ENCODE data around the gene SCARF2.
A peak's percentile ranks its signal among the peaks of the same experiment; 100 is the strongest.
"Not testable (repeated sequence)": the region's sequence is repeated elsewhere in the genome, so short reads cannot be mapped to it uniquely, and the experiment has no call there.

The SCARF2 gene

GRCh38 chr22:20427104-20427944 lies 10.3 kb downstream of the SCARF2 start:
- DNase-seq = no peak

GRCh38 chr22:20426259-20426615 lies 11.4 kb downstream of the SCARF2 start:
- DNase-seq = no peak

- DNase-seq = no peak
Observed at GRCh38 chr22:20425566-20426258, 11.9 kb downstream of the SCARF2 start.

- no peak for DNase-seq
Observed at GRCh38 chr22:20424932-20425565, 12.6 kb downstream of the SCARF2 start.

- DNase-seq = no peak
Observed at GRCh38 chr22:20424568-20424931, 13.1 kb downstream of the SCARF2 start.

GRCh38 chr22:20423906-20424551 lies 13.6 kb downstream of the SCARF2 start:
- DNase-seq = no peak

- no peak for DNase-seq
Observed at GRCh38 chr22:20423008-20423905, 14.4 kb downstream of the SCARF2 start.

- DNase-seq = no peak
Observed at GRCh38 chr22:20422271-20423007, 15.2 kb downstream of the SCARF2 start.

GRCh38 chr22:20421507-20421874 lies 16.1 kb downstream of the SCARF2 start:
- no peak for DNase-seq

GRCh38 chr22:20420157-20420842 lies 17.3 kb downstream of the SCARF2 start:
- no peak for DNase-seq

- no peak for DNase-seq
Observed at GRCh38 chr22:20419664-20419951, 18.0 kb downstream of the SCARF2 start.

GRCh38 chr22:20418211-20418788 lies 19.3 kb downstream of the SCARF2 start:
- DNase-seq = peak; percentile 89

GRCh38 chr22:20415699-20416098 lies 21.9 kb downstream of the SCARF2 start:
- DNase-seq = not testable (repeated sequence)

- DNase-seq = not testable (repeated sequence)
Observed at GRCh38 chr22:20415241-20415640, 22.4 kb downstream of the SCARF2 start.

GRCh38 chr22:20414450-20414849 lies 23.2 kb downstream of the SCARF2 start:
- DNase-seq = no peak

GRCh38 chr22:20414059-20414440 lies 23.6 kb downstream of the SCARF2 start:
- DNase-seq = no peak

- no peak for DNase-seq
Observed at GRCh38 chr22:20413217-20414058, 24.2 kb downstream of the SCARF2 start.

- peak; percentile 66 for DNase-seq
Observed at GRCh38 chr22:20412474-20413216, 25.0 kb downstream of the SCARF2 start.

- not testable (repeated sequence) for DNase-seq
Observed at GRCh38 chr22:20409385-20409784, 28.2 kb downstream of the SCARF2 start.
